ENCODE measurements around the gene RTP2. TPM values are rescaled to one million over a fixed set of nuclear protein-coding genes. Genes with fewer than 3 reads are reported as not detected.

Gene RTP2
- total and polyA plus RNA-seq, 2 donors (not counting 3 experiments of a cell fraction or from before 2014, with no cell fraction given) = not detected

DNA sequence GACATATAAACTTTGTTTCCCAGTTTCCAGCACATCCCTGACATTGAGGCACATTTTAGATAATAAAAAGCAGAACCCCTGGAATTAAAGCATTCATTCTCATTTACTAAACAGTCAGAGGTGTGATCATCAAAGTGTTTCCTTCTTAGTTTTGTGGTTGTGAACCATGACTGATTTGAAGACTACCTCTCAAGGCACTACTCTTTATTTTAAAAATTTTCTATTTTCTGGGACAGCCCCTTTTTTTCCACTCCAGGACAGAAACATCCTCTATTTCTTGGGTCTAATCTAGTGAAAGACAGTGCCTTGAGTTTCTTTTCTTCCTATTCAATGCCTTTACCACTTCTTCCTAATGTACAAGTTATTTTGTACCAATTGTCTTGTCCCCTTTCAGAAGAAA is 37.3 kb downstream of the RTP2 start:
- BruUV-seq (replicated peaks) = no TSS peak
- Histone ChIP-seq H2AFZ (ENCODE audit: low read depth, low read length) (no peak overlapping the region), H3K4me1 (ENCODE audit: control insufficient read depth, extremely low read depth, insufficient read depth, low read length) (no peaks in the 10 kb centered on the region), H3K4me2 (ENCODE audit: insufficient read depth, low read length) (no peak overlapping the region), H3K27me3 (ENCODE audit: control insufficient read depth in 2 of 2, insufficient read depth in 2 of 2, low read length in 2 of 2) (no peaks in the 10 kb centered on the region), H3K4me3 (replicated peaks in 1 of 3; ENCODE audit: insufficient read depth in 1 of 3, low read depth in 1 of 3, low read length in 3 of 3) (no peak overlapping the region), H3K9ac (replicated peaks; ENCODE audit: extremely low read depth, insufficient read depth, low read length) (no peak overlapping the region), H3K9me1 (replicated peaks; ENCODE audit: control insufficient read depth, extremely low read depth, insufficient read depth, low read length) (no peaks in the 10 kb centered on the region), H3K36me3 (ENCODE audit: control insufficient read depth in 2 of 2, extremely low read depth in 1 of 2, insufficient read depth in 2 of 2, low read length in 2 of 2) (no peaks in the 10 kb centered on the region), H3K27ac (ENCODE audit: insufficient read depth, low read depth, low read length) (no peak overlapping the region), H4K20me1 (replicated peaks; ENCODE audit: control insufficient read depth, extremely low read depth, insufficient read depth, low read length) (no peaks in the 10 kb centered on the region), H3K79me2 (ENCODE audit: control insufficient read depth, insufficient read depth, low read length) (no peaks in the 10 kb centered on the region), H3K9me3 (replicated peaks; ENCODE audit: control insufficient read depth, insufficient read depth, low read length) (no peaks in the 10 kb centered on the region)
- ChIA-PET POLR2A (no interaction called here), CTCF (interaction anchor here (1.4 to 4.4 kb wide), 2 partner anchors 14 to 17 kb away, joined by 3 to 21 read pairs; no protein-coding TSS in a partner anchor)
- dilution Hi-C loops (cut with MboI; ENCODE audit: extremely low pct_ligation_motif_present, low sequenced_read_pairs) (no loop called here), intact Hi-C loops (cut with micrococcal nuclease) (no loop called here)
- TF ChIP-seq MYC (IDR thresholded peaks at IDR 0.05; ENCODE audit: low read depth, low read length) (no peak), EZH2 (IDR thresholded peaks at IDR 0.05; ENCODE audit: borderline replicate concordance, low read depth, low read length, severe bottlenecking) (no peak), JUN (IDR thresholded peaks at IDR 0.05; ENCODE audit: borderline replicate concordance, insufficient read depth, insufficient read length, low read depth) (no peak), FOS (IDR thresholded peaks at IDR 0.05; ENCODE audit: borderline replicate concordance, insufficient read depth, low read length) (no peak), CTCF (IDR thresholded peaks at IDR 0.05; ENCODE audit: extremely low read depth in 1 of 2, insufficient read depth in 1 of 2, low read depth in 1 of 2, low read length in 2 of 2) (no peak), POLR2A (IDR thresholded peaks at IDR 0.05; ENCODE audit: low read depth, low read length) (no peak), POLR2AphosphoS5 (IDR thresholded peaks at IDR 0.05; ENCODE audit: insufficient read depth, low read depth, low read length) (no peak), GATA2 (IDR thresholded peaks at IDR 0.05; ENCODE audit: insufficient read depth, insufficient read length, low read depth, low read length) (no peak)
- TF ChIP-seq, protein P1, sequence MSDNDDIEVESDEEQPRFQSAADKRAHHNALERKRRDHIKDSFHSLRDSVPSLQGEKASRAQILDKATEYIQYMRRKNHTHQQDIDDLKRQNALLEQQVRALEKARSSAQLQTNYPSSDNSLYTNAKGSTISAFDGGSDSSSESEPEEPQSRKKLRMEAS (IDR thresholded peaks at IDR 0.05; ENCODE audit: insufficient read depth, insufficient read length) = no peak
- no peak for DNase-seq (ENCODE audit: low read depth, low spot score)
- no peak for FAIRE-seq
